Chondrocyte (in vitro differentiated cells): ENCODE measurements around the gene ZMYM2. TPM values are rescaled to one million over a fixed set of nuclear protein-coding genes. Genes with fewer than 3 reads are reported as not detected.

Source experiments
- DNase-seq: peaks from one replicate; pipeline ENCODE4 v3.0.0; 2021; ENCODE audit warnings: mixed read lengths, low spot score
- H3K27ac Mint-ChIP-seq: one replicate; pipeline ENCODE4 v1.8.0; 2021; ENCODE audit warnings: mild to moderate bottlenecking, moderate library complexity, mixed read lengths; ENCODE audit not compliant: unreplicated experiment
- H3K27me3 Mint-ChIP-seq: 2 replicates; pipeline ENCODE4 v1.8.0; 2021; ENCODE audit warnings: low read depth, mixed read lengths
- H3K36me3 Mint-ChIP-seq: 2 replicates; pipeline ENCODE4 v1.8.0; 2021; ENCODE audit warnings: low read depth, mixed read lengths
- H3K4me1 Mint-ChIP-seq: 2 replicates; pipeline ENCODE4 v1.8.0; 2021; ENCODE audit warnings: low read depth, mild to moderate bottlenecking, mixed read lengths
- H3K4me3 Mint-ChIP-seq: one replicate; pipeline ENCODE4 v1.8.0; 2021; ENCODE audit warnings: mild to moderate bottlenecking, moderate library complexity, mixed read lengths; ENCODE audit not compliant: unreplicated experiment
- H3K9me3 Mint-ChIP-seq: 2 replicates; pipeline ENCODE4 v1.8.0; 2021; ENCODE audit warnings: low read depth, mixed read lengths
- CTCF ChIP-seq: fragments of 200-600 bp; sonication (generic); IDR thresholded peaks from 2 replicates; pipeline ENCODE4 v1.5.0; 2021; ENCODE audit warnings: antibody characterized with exemption, mild to moderate bottlenecking, moderate library complexity
- total RNA-seq: library from RNA; stranded (reverse); gene quantifications from 3 replicates; pipeline ENCODE4 v1.2.1, GENCODE V29; 2021

ZMYM2 gene
- total RNA-seq, 1 donor from 2014 or later = 87.5 TPM

- Mint-ChIP-seq H3K4me3 (no peak overlapping the region), H3K4me1 (peaks cover 13% of the 10 kb centered on the region), H3K36me3 (peaks cover 10% of the 10 kb centered on the region), H3K9me3 (no peaks in the 10 kb centered on the region), H3K27me3 (no peaks in the 10 kb centered on the region), H3K27ac (no peak overlapping the region)
- DNase-seq = no peak
- TF ChIP-seq CTCF = no peak
Observed at GRCh38 chr13:20000062-20000552, 41.6 kb downstream of the ZMYM2 start.

- peaks cover 11% of the 10 kb centered on the region for H3K36me3 Mint-ChIP-seq
- H3K9me3 Mint-ChIP-seq = no peaks in the 10 kb centered on the region
- no peaks in the 10 kb centered on the region for H3K27me3 Mint-ChIP-seq
- no peak for TF ChIP-seq CTCF
- H3K4me3 Mint-ChIP-seq = no peak overlapping the region
- H3K27ac Mint-ChIP-seq = peak overlapping the region; percentile 18
- no peak for DNase-seq
- H3K4me1 Mint-ChIP-seq = peaks cover 16% of the 10 kb centered on the region
Observed at GRCh38 chr13:20001366-20002190, 43.1 kb downstream of the ZMYM2 start.

- no peaks in the 10 kb centered on the region for H3K9me3 Mint-ChIP-seq
- H3K4me3 Mint-ChIP-seq = no peak overlapping the region
- no peaks in the 10 kb centered on the region for H3K27me3 Mint-ChIP-seq
- peaks cover 16% of the 10 kb centered on the region for H3K4me1 Mint-ChIP-seq
- H3K36me3 Mint-ChIP-seq = peaks cover 17% of the 10 kb centered on the region
- H3K27ac Mint-ChIP-seq = no peak overlapping the region
- no peak for TF ChIP-seq CTCF
- no peak for DNase-seq
Observed at GRCh38 chr13:20002787-20003186, 44.3 kb downstream of the ZMYM2 start.

DNA sequence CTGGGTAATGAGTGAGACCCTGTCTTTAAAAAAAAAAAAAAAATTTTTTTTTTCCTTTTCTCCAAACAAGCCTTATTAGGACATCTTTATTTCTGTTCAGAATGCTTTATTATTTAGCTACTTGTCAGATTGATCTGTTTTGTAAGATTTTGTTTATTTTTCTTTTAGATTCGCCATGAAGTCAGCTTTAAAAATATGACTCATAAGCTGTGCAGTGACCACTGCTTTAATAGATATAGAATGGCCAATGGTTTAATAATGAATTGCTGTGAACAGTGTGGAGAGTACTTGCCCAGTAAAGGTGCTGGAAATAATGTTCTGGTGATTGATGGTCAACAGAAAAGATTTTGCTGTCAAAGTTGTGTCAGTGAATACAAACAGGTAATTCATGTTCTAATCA is 47.7 kb downstream of the ZMYM2 start:
- Mint-ChIP-seq H3K27ac (no peak overlapping the region), H3K4me1 (peaks cover 8% of the 10 kb centered on the region), H3K9me3 (peaks cover 5% of the 10 kb centered on the region), H3K27me3 (no peaks in the 10 kb centered on the region), H3K36me3 (peaks cover 24% of the 10 kb centered on the region), H3K4me3 (no peak overlapping the region)
- DNase-seq = no peak
- no peak for TF ChIP-seq CTCF

DNA sequence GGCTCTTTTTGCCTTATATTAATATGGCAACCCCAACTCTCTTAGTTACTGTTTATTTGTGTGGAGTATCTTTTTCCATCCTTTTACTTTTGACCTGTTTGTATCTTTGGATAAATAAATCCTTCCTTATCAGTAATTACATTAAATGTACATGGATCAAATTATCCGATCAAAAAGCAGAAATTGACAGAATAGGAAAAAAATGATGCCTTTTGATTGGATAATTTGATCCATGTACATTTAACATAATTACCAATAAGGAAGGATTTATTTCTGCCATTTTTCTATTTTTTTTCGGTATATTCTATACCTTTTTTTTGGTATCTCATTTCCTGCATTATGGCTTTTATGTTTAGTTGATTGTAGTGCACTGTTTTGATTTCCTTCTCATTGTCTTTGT is 57.2 kb downstream of the ZMYM2 start:
- peaks cover 6% of the 10 kb centered on the region for H3K4me1 Mint-ChIP-seq
- DNase-seq = no peak

More for the DNA sequence above, 57.2 kb downstream of the ZMYM2 start:
- Mint-ChIP-seq H3K4me3 (no peak overlapping the region), H3K36me3 (peaks cover 49% of the 10 kb centered on the region), H3K27me3 (no peaks in the 10 kb centered on the region), H3K27ac (no peak overlapping the region), H3K9me3 (peaks cover 31% of the 10 kb centered on the region)
- TF ChIP-seq CTCF = no peak
